H54 (cell line): ENCODE results near the gene ARHGAP10.

Experiments used
- DNase-seq: peaks from one replicate; pipeline ENCODE4 v3.0.0; 2011; ENCODE audit warnings: low spot score, mixed read lengths; ENCODE audit not compliant: insufficient read length
- FAIRE-seq: peaks from 3 replicates; lab custom pipeline; 2011; peaks lifted over from hg19 to GRCh38; lab: Jason Lieb, UNC
- POLR2A ChIP-seq: IDR thresholded peaks from 2 replicates; pipeline ENCODE4 v1.6.1; 2011; ENCODE audit warnings: low read depth, mild to moderate bottlenecking, low read length

The ARHGAP10 gene

GRCh38 chr4:147740176-147740575, 8.3 kb downstream of the ARHGAP10 start:
- FAIRE-seq (no peak), DNase-seq (no peak)
- no peak for TF ChIP-seq POLR2A

DNA sequence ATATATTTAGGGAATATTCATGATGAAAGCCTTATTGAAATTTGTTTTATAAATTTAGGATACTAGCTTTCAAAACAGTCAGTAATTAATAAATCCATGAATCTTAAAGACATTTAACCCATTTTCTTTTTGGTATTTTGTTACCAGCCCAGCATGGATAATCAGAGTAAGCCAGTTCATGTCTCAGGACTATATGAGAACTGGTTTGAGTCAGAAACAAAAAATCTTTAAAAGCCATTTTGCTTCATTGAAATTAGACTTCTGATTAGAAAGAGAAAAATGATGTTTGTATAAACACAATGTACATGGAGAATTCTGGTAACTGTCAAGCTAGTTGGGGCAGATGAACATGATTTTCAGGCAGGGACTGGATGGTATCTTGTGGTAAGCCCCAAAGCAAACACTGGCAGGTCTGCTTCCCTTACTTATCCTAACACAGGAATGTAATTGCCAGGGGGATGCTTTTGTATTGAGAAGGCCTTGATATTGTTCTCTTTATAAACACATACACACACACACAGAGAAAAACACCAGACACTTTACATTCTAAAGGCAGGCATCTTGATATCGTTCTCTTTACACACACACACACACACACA, 9.4 kb downstream of the ARHGAP10 start:
- no peak for FAIRE-seq
- no peak for TF ChIP-seq POLR2A
- no peak for DNase-seq

GRCh38 chr4:147747787-147748454, 16.0 kb downstream of the ARHGAP10 start:
- DNase-seq (no peak), FAIRE-seq (no peak)
- no peak for TF ChIP-seq POLR2A

DNA sequence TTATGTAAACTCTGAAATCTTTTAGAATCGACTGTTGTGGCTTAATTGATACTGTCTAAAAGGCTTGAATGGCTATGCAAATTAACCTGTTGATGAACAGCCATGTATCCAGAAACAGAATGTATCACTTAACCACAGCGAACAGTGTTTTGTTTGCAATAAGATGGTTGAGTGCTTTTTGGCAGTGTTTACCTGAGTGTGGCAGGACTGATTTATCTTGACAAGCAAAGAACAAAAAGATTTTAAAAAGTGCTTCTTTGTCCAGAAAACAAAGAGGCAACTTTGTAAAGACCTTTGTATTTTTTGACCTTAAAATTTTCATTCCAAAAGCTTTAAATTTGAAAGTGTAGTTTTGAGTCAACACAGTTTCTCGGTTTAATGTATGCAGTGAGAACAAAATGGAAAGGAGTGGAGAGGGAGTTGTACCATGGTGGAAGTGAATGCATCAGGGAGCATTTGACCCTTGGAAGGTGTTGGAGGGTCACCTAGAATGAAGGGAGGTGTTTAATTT, 18.0 kb downstream of the ARHGAP10 start:
- FAIRE-seq (no peak), DNase-seq (no peak)
- no peak for TF ChIP-seq POLR2A

- DNase-seq = no peak
- TF ChIP-seq POLR2A = no peak
- no peak for FAIRE-seq
Measured at GRCh38 chr4:147753047-147753446, 21.2 kb downstream of the ARHGAP10 start.

DNA sequence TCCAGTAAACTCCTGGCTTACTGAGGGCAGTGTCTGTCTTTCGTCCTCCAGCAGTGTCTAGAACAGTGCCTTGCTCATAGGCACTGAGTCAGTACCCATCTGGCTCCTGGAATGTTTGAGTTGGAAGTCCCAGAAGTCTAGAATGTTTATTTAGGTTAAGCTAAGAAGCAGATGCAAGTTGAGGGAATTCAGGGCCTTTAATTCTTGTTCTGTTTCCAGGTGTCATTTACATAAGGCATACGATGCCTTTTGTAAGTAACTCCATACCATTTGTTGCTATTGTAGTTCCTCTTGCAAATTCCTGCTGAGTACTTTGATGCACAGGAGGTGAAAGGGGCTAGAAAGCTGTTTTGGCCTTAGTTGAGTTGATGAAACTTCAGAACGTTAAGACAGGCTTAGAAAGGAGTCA, 22.2 kb downstream of the ARHGAP10 start:
- DNase-seq = no peak
- peak; percentile 71 for FAIRE-seq
- no peak for TF ChIP-seq POLR2A

DNA sequence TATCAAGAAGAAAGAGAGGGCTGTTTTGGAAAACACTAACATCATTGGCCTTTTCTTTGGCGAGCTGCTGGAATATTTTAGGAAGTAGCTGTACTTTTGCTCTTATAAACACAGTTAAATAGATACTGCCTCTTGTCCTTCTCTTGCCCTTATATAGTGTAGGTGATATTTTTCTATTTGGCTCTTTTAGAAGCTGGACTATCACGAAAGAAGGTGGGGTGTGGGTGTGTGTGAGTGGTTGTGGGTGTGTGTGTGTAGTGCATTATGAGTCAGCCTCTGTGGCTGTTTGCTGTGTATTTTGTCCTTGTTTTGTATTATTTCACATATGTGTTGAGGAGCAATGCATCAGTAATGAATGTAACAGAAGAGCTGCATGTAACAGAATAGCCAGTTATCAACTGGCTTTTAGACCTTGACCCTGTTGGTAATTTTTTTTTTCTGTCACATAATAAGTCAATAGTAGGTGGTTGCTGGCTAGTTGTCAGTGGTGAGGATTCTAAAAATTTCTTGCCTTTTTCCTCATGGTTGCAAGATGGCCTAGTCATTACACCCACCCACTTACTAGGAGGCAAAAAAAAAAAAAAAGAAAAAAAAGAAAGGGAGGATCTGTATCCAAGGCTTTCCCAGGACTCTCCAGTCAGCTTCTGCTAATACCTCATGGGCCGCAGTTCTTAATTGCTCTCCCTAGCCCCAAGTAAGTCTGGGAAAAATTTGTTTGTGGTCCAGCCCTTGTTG, 23.8 kb downstream of the ARHGAP10 start:
- TF ChIP-seq POLR2A = no peak
- no peak for DNase-seq
- no peak for FAIRE-seq

- no peak for DNase-seq
Measured at GRCh38 chr4:147756417-147756816, 24.5 kb downstream of the ARHGAP10 start.

GRCh38 chr4:147760176-147760575, 28.3 kb downstream of the ARHGAP10 start:
- FAIRE-seq (no peak), DNase-seq (no peak)
- no peak for TF ChIP-seq POLR2A

More at GRCh38 chr4:147756417-147756816, 24.5 kb downstream of the ARHGAP10 start:
- no peak for TF ChIP-seq POLR2A
- no peak for FAIRE-seq

DNA sequence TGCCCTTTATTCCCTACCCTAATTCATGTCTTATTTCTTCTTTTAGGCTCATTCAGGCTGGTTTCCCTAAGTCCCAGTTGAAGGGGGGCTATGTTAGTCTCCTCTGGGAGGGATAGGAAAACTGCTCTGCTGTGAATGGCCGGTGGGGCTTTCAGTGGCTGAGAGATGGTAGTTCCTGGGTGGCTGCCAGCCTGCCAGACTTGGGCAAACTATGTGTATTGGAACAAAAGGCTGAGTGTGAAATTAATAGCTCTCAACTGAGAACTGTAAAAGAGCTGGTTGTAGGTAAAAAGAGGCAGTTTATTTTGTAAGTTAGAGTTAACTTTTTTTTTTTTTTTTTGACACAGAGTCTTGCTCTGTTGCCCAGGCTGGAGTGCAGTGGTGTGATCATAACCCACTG, 28.8 kb downstream of the ARHGAP10 start:
- DNase-seq (no peak), FAIRE-seq (no peak)
- TF ChIP-seq POLR2A = no peak

DNA sequence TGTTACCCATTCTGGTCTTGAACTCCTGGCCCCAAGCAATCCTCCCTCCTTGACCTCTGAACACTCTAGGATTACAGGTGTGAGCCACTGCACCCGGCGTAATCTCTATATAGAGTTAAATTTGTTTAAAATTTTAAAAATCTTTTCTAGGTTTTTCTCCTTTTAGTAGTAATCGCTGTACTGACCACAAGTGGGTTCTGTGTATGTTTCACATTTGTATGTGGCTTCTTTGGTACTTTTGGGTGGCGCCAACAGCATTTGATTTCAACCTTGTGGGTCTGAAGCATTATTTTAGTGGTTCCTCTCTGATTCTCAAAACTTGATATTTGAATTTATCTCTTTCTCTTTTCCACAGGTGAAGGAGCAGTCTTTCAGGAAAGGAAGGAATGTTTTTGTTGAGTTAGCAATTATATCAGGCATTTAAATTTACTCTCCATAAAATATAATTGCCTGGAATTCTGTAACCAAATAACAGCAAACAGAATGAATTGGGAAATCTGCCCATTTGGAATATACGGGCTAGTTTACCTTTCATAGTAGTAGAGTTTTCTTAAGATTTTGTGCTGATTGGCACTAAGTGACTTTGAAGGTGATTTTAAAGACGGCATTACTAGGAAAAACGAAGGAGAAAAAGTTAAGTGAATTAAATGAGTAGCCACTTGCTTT, 29.5 kb downstream of the ARHGAP10 start:
- FAIRE-seq = no peak
- DNase-seq = no peak
- TF ChIP-seq POLR2A = no peak

- no peak for FAIRE-seq
- TF ChIP-seq POLR2A = no peak
- DNase-seq = no peak
Measured at GRCh38 chr4:147764337-147764736, 32.4 kb downstream of the ARHGAP10 start.

DNA sequence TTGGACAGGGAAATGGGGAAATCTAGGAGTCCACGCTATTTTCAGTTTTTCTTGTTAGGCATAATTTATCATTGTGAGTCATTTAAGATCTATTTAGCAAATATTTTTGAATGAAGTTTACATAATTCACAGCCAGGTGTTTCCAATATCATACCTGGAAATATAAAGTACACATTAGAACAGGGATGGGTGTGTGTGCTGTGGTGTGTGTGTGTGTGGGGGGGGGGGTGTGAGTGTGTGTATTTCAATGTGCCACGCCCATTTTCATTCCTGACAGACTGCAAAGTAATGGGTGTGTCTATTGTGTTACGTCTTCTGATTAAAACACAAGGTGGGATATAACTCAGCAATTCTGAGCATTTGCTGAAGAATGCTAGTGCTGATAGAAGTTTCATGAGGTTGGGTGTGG, 33.2 kb downstream of the ARHGAP10 start:
- no peak for TF ChIP-seq POLR2A
- FAIRE-seq (no peak), DNase-seq (no peak)

- peak; percentile 14 for DNase-seq
- TF ChIP-seq POLR2A = no peak
- peak; percentile 80 for FAIRE-seq
Measured at GRCh38 chr4:147768113-147768512, 36.2 kb downstream of the ARHGAP10 start.
